MV-4-11 (cell line): Measurements from ENCODE around the gene CHST11.
"Not testable (repeated sequence)": the region's sequence is repeated elsewhere in the genome, so short reads cannot be mapped to it uniquely, and the experiment has no call there.

Source experiments
- DNase-seq: peaks from one replicate; lab custom pipeline; 2025; lab: John Stamatoyannopoulos, UW

Gene CHST11

DNA sequence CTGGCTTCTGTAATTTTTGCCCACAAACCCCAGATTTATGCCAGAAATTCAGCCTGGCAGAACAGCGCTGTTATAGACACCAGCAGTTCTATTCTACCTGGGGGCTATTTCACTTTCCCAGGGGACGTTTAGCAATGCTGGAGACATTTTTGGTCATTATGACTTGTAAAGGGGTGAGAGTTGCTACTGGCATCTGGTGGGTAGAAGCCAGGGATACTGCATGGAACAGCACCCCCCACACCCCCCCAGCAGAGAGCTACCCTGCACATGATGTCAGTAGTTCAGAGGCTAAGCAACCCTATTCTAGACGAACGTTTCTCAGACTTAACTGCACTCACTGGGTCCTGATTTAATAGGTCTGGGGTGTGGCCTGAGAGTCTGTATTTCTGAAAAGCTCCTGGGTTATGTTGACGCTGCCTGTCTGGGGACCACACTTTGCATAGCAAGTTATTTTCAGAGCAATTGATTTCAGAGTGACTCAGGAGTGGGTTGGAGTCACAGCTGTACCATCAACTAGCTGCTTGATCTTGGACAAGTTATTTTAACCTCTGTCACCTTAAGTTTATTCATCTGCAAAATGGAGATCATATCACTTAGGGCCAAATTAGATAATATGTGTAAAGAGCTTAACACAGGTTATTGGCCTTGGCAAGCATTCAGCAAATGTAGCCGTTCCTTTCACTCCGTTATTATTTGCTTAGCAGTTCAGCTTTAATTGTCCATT is 48.5 kb downstream of the CHST11 start:
- no peak for DNase-seq

DNA sequence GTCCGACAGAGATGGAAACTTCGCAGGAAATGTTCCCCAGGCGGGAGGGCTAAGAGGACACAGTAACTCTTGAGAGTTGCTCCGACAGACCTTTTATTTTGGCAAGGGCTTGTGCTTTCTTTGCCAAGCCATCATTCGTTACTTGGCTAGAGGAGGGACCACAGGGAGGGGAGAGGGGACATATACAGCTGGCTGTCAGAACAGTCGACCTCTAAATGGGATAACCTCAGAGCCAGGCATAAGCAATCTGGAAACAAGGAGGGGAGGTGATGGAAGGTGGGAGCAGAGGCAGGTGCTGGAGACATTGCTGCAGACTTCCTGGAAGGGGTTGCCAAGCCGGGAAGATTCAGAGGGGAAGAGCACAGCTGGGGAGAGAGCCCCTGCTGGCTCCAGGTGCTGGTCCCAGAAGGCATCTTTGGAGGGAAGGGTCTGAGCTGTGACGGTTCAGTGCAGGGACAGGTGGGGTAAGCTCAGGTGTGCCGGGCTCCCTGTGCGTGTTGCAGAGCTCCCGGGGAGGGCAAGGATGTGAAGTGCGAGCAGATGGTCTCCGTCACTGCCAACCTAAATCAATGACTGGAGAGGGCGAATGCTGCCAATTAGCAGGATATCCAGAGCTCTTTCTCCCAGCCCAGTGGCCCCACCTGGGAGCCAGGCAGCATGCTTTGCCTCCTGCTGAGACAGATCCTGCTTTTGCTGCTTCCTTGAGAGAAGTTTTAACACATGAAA is 50.1 kb downstream of the CHST11 start:
- no peak for DNase-seq

DNA sequence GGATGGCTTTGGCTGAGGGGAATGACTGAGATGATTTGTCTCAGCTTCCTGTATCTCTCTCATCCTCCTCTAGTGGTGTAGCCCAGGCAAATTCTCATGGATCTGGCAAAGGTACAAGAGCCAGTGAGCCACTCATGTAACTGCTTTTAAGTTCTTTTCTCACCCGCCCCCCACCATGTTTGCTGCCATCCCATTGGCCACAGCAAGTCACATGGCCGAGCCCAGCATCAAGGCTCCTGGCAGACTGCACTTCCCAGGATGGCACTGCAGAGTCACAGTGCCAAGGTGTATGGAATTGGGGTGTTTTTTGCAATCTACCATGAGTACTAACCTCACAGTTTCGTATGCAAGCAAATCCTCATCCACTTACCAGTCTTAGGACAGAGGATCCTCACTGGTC is 50.9 kb downstream of the CHST11 start:
- no peak for DNase-seq

DNA sequence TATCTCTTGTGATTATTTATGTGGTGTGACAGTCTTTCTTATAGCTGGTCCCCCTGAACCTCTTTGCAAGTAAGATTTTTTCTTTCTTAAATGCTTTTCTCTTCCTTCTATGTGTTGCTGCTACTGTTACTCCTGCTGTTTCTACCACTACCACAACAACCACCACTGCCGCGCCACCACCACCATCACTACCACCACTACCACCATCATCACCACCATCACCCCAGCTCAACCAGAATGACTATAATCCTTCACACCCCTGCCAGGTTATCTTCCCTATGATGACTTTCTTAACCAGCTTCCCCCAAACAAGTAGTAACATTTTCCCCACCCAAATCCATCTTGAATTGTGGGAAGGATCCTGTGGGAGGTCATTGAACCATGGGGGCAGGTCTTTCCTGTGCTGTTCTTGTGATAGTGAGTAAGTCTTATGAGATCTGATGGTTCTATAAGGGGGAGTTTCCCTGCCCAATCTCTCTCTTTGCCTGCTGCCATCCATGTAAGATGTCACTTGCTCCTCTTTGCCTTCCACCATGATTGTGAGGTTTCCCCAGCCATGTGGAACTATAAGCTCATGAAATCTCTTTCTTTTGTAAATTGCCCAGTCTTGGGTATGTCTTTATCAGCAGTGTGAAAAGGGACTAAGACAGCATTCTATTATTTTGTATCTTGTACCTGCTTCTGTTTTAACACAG is 52.2 kb downstream of the CHST11 start:
- DNase-seq = no peak

DNA sequence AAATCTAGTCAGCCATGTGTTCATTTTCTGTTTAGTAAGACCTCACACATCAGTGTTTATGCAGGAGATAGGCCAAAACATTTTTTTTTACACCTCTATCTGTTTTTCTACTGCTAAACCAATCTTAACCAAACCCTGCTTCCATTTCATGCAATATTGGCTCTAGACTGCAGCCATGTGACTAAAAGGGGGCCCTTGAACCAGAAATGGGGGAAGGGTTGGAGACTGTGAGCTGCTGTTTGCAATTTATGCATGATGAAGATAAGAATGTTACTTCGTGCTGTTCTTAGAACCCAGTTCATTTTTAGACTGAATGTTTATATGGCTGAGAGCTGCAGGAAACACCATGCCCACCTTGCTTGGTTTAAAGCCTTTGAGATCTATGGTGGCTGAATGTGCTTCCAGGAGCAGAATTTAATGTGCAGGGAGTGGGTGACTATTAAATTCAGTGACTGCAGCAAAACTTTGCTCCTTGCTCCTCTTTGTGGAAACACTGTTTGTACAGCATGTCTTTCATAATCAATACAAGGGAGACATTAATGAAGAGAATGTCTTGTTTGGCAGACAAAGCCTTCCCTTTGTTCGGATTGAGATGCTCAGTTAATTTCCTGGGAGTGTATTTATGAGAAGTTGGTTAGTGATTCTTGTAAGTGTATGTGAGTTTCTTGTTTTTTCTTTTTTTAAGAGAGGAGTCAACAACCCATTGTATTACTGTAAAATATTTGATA is 53.6 kb downstream of the CHST11 start:
- DNase-seq = no peak

DNA sequence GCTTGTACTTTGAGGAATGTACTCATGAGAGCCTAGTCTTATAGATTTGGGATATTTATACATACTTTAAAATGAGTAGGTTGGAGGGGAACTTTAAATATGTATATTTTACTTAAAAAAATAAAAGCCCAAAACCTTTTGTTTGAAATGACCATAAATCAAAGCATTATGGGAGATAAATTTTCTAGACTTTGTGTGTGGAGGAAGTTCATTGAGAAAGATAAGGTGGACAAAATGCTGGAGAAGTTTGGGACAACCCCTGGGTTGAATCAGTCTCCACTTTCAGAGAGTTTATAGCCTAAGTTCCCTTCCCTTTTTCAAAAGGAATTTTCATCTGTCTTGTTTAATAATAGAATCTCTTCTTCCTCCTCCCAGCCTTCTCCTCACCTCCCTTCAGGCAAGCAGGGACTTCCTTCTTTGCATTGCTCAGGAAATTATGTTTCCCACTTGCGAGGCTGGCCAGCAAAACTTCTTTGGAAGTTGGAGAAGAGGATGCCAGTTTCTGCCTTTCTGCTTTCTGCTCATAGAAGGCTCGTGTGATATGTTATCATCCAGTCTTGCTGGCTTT is 54.2 kb downstream of the CHST11 start:
- no peak for DNase-seq

DNA sequence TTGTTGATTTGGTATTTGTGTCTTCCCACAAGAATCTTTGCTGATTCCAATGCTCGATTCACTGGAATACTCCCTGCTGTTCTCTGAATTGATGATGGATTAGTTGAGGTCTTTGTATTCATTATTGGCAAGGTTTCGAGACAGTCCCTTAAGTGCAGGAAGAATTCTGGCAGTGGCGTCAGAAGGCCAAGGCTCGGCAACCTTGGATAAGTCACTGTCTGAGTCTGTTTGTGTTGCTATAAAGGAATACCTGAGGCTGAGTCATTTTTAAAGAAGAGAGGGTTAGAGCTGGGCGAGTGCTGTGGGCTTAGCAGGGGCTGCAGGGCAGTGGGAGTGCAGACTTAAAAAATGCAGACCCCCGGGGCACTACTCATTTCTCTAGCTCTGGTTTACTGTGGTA is 56.9 kb downstream of the CHST11 start:
- DNase-seq = no peak

DNA sequence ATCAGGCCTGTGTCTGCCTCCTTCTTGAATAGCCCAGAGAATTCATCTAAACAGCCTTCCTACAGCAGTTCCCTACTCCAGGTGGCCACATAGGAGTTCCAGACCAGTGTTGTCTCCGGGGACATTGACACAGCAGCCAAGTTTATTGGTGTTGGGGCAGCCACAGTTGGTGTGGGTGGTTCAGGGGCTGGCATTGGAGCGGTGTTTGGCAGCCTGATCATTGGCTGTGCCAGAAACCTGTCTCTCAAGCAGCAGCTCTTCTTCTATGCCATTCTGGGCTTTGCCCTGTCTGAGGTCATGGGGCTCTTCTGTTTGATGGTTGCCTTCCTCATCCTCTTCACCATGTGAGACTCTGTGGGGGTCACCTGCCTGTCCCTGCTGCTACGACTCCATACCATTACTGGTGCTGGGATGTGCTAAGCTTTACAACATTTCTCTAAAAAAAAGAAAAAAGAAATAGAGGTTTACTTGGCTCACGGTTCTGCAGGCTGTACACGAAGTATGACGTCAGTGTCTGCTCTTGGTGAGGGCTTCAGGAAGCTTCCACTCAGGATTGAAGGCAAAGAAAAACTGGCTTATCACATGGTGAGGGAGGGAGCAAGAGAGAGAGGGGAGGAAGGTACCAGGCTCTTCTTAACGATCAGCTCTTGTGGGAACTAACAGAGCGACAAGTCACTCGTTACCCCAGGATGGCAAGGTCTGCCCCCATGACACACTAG is 57.5 kb downstream of the CHST11 start:
- no peak for DNase-seq

DNA sequence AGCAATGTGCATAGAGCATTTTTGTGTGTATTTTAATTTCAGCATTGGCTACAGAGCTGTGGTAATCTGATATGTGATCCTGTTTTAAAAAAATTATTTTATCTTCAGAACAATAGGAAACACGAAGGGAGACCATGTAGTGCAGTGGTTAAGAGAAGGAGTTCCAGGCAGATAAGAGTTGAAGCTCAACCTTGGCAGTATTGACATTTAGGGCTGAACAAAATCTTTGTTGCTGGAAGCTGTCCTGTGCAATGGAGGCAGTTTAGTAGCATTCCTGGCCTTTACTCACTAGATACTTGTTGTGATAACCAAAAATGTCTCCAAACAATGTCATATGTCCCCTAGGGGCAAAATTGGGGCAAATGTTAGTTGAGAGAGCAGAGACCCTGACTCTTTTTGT is 59.2 kb downstream of the CHST11 start:
- DNase-seq = no peak

DNA sequence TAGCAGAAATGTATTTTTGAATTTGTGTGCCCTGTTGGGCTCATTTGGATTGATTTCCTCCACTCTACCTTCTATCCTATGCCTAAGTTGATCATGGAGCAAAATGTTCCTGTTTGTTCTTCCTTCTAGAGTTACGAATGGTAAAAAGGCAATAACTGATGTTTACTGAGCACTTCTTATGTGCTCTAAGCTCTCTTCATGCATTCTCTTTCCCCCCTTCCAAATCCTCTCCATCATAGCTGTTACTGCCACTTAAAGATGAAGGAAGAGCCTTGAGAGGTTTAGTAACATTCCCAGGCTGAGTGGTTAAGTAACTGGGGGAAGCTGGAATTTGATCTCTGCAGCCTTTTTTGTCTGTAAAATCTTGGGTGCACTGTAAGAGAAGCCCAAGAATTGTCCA is 60.1 kb downstream of the CHST11 start:
- no peak for DNase-seq

DNA sequence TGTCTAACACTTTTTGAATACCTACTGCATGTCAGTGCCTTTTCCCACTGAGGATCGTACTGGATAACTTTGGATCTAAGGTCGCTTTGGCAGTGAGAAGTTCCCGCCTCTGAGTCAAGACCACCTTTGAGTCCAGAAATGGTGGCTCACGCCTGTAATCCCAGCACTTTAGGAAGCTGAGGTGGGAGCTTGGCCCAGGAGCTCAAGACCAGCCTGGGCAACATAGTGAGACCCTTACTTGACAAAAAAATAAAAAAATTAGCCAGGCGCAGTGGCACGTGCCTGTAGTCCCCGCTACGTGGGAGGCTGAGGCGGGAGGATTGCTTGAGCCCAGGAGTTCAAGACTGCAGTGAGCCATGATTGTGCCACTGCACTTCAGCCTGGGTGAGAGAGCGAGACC is 61.1 kb downstream of the CHST11 start:
- DNase-seq = no peak

DNA sequence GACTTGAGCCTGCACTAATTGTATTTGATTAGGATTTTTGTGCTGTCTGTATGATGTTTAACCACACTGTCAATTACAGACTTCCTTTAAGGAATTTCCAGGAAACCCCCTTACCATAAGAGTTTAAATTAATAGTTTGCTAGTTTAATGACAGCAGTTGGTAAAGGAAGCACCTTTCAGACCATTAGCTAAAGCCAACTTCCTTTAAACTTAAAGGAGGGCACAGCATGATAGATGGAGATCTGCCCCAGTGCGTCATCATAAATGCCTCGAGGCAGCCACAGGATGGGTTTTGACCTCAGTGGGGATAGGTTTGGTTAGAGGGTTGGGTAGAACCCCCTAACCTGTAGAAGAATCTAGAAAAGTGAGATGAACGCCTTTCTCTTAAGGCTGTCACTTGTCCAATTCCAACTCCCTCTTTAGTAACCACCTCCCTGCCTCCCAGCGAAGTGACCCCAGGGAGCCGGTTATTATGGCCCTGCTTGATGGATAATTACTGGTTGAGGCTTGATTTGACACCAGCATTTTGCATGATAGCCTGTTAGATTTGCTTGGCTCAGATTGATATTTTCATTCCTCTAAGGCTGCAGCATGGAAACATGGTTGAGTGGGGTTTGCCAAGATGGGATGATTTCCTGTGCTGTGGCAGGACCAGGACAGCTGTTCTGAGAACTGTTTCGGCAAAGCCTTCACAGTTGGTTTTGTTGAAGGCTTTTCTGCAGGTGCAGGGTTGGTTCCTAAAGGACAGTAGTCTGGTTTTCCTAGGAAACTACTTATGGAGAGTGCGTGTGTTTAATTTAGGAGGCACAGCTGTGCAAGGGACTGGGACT is 62.7 kb downstream of the CHST11 start:
- DNase-seq = no peak

DNA sequence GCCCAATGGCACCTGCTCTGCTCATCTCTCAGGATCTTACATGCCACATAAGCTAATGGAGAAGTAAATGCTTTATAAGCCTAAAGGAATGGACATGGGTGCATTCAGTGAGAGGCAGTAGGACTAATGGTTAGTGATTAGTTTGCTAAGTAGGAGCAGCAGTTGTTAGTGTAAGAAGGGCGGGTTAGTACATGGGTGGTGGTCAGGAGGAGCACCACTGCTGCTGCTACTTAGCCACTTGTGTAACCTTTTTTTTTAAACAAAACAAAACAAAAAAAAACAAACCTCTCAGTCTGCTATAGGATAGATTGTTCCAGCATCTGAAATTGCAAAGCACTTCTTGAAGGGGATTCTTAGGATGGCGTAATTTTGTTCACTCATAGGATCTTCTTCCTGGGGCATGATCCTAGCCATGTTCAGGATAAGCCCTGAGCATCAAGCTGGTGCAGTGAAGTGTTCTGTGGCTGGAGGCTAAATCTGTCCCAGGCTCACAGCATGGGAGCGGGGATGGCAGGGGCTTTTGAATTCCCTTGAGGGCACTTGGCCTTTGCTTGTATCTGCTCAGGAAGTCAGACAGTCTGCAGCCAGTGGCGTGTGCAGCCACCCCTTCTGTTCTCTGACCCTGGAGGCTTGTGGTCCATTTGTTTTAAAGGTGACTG is 63.6 kb downstream of the CHST11 start:
- DNase-seq = no peak

DNA sequence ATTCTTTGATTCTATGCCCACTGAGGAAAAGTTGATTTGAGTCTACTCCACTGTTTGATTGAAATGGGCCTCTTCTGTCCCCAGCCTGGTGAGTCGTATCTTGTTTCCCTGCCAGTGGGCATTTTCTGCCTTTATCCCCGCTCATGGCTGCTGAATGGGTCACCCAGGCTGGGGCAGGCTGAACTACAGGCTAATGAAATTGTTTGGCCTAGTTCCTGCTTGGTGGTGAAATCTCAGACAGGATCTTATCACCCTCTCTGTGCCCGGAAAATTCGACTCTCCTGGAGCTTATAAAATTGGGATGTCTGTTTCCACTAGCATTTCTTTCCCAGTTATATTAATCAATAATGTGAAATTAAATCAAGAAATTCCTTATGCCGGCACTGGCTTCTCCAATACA is 65.0 kb downstream of the CHST11 start:
- DNase-seq = no peak

DNA sequence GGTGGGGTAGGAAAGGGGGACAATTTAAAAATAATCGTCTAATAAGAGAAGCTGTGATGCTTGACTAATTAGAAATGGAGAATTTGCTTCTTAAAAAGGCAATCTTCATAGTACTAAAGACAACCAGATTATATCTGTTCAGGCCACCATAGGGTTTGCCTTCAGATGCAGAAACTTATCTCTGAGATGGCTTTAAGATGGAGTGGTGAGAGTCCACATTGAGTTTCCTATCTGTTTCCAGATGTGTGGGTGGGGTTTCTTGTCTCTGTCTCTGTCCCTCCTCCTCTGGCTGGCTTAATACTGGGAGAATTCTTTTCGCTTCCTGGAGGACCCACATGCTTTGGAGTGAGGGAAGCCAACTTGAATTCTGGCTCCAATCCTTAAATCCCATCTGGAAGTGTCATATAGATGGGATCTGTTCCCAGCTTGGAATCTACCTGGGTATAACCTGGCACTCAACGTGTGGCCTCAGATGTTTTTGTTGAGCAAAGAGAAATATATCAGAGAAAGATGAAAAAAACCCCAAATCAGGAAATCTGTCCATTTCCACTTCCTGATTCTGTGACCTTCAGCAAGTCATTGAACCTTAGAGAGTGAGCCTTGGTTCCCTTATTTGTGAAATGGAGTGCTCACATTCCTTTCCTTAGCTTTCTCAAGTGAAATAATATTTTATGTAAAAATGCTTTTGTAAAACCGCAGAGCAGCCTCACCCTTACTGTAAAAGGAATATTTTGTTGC is 66.4 kb downstream of the CHST11 start:
- peak; percentile 63 for DNase-seq

DNA sequence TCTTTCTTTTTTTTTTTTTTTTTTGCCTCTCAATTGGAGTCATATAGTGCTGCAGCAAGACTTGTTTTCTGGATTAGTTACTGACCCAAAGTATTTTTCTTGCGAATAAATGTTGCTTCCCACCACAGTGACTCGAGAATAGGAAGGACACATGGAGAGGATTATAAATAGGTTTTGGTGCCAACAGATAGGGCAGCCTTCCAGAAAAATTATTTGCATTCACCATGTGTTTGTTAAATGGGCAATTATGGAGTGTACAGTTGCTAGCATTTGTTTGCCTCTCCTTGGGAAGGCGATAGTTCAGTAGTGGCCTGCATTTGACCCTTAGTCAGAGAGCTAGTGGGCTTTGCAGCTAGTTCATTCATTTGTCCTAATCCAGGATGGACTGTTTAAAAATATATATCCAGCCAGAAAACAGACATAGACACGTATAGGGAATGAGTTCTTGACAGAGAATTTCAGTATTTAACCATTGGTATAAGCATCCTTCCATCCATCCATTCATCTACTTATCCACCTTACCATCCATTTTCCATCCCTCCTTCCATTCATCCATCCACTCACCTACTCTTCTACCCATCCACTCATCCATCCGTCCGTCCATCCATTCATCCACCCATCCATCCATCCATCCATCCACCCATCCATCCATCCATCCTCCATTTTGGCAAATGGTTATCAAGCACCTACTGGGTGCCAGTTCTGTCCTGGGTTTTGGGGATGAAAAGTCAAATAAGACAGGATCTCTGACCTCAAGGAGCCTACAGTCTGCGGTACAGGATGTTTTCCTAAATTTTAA is 67.5 kb downstream of the CHST11 start:
- no peak for DNase-seq

DNA sequence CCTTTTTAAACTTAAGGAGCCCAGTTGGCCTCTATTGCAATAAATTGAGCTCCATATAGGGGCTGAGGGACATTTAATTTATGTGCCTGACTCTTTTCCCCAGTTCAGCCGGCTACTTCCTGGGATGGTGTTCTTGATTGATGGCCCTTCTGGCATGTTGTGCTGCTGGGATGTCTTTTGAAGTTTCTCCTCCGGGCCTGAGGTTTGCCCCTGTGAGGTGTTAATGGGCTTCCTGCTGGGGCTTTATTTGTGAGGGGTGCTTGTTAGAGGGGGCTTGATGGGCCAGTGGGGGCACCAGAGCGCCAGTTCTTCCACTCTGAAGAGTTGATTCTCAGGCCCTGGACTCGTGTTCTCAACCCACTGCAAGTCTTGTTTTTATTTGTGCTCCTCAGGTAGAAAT is 69.6 kb downstream of the CHST11 start:
- no peak for DNase-seq

DNA sequence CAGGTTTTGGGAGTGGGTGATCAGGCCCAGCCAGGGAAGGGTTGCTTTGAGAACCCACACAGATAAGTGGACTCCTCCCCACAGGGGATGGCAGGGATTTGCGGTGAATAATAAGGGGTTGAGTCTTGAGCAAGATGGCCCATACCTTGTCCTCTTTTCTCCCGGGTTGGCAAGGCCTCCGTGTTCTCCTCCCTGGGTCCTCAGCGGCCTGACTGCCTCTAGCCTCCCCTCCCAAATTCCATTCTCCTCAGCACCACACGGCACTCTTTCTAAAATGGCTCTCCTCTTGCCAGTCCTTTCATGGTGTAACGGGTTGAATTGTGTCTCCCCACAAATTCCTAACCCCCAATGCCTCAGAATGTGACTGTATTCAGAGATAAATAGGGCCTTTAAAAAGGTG is 70.0 kb downstream of the CHST11 start:
- DNase-seq = no peak

DNA sequence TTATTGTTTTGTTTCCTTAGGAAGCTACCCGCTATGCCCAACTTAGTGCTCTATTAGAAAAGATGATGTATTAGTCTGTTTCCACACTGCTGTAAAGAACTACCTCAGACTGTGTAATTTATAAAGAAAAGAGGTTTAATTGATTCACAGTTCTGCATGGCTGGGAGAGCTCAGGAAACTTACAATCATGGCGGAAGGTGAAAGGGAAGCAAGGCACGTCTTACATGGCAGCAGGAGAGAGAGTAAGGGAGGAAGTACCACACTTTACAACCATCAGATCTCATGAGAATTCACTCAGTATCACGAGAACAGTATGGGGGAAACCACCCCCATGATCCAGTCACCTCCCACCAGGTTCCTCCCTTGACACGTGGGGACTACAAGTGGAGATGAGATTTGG is 70.9 kb downstream of the CHST11 start:
- DNase-seq = not testable (repeated sequence)
